GM12878 (cell line): ENCODE measurements around the gene SMPD1. TPM values are rescaled to one million over a fixed set of nuclear protein-coding genes. Genes with fewer than 3 reads are reported as not detected.

Experiments used
- ATAC-seq: fragments of 200-7000 bp; cut with Tn5 transposase; 3 replicates; pipeline ENCODE4 v1.9.1; 2020; ENCODE audit warnings: mild to moderate bottlenecking, moderate library complexity
- BruUV-seq: library from RNA; stranded (reverse); fragments of 400-500 nt; replicated peaks from 2 replicates; lab custom pipeline; 2021; lab: Mats Ljungman, UMichigan
- CTCF ChIA-PET: fragments of 300-600 bp; sonication (Branson Sonifier 250); formaldehyde crosslinking; extraction: SDS; loops from one replicate; lab custom pipeline; 2021; ENCODE audit warnings: inconsistent platforms; lab: Yijun Ruan, JAX
- POLR2A ChIA-PET: fragments of 350-600 bp; formaldehyde crosslinking; extraction: SDS; loops from one replicate; lab custom pipeline; 2021; ENCODE audit warnings: inconsistent platforms; lab: Charles Lee
- RAD21 ChIA-PET: fragments of 300-600 bp; sonication (Branson Sonifier 250); formaldehyde crosslinking; loops from one replicate; lab custom pipeline; 2023; ENCODE audit warnings: antibody characterized with exemption; ENCODE audit not compliant: unreplicated experiment; lab: Charles Lee
- SMC1A ChIA-PET: fragments of 300-600 bp; sonication (Branson Sonifier 250); formaldehyde crosslinking; loops from one replicate; lab custom pipeline; 2023; ENCODE audit not compliant: unreplicated experiment, uncharacterized antibody; lab: Charles Lee
- DNase-seq: peaks from one replicate; pipeline ENCODE4 v3.0.0-alpha.2; 2011; ENCODE audit warnings: low read depth, low spot score
- FAIRE-seq: peaks from 3 replicates; lab custom pipeline; 2011; peaks lifted over from hg19 to GRCh38; lab: Jason Lieb, UNC
- H2AFZ ChIP-seq: 2 replicates; pipeline ENCODE4 v1.6.0; 2011; ENCODE audit warnings: low read depth, low read length, control low read depth; ENCODE audit not compliant: control insufficient read depth
- H3K27ac ChIP-seq: 2 replicates; pipeline ENCODE4 v1.5.1; 2011; ENCODE audit warnings: control low read depth; ENCODE audit not compliant: control insufficient read depth, insufficient read depth
- H3K27me3 ChIP-seq, 2 experiments: replicated peaks in 1 of 2; 2 replicates each; pipeline versions ENCODE4 v1.6.0 to v1.6.1; 2011; ENCODE audit warnings: low read length in 1 of 2; ENCODE audit not compliant: control insufficient read depth in 2 of 2, insufficient read depth in 2 of 2
- H3K36me3 ChIP-seq, 2 experiments: 2 replicates each; pipeline ENCODE4 v1.5.1; 2011; ENCODE audit warnings: low read length in 1 of 2; ENCODE audit not compliant: control insufficient read depth in 2 of 2, insufficient read depth in 2 of 2
- H3K4me1 ChIP-seq: 2 replicates; pipeline ENCODE4 v1.6.1; 2011; ENCODE audit warnings: mild to moderate bottlenecking, low read length, moderate library complexity, mixed read lengths; ENCODE audit not compliant: control insufficient read depth, insufficient read depth
- H3K4me2 ChIP-seq: 2 replicates; pipeline ENCODE4 v1.6.0; 2011; ENCODE audit warnings: control low read depth; ENCODE audit not compliant: control insufficient read depth, insufficient read depth
- H3K4me3 ChIP-seq: fragments of 200-600 bp; sonication (generic); 2 replicates; pipeline ENCODE4 v1.5.1; 2016
- H3K79me2 ChIP-seq: 2 replicates; pipeline ENCODE4 v1.6.0; 2011; ENCODE audit warnings: low read length; ENCODE audit not compliant: control insufficient read depth, insufficient read depth
- H3K9ac ChIP-seq: 2 replicates; pipeline ENCODE4 v1.8.0; 2011; ENCODE audit warnings: low read length, control low read depth, mixed read lengths; ENCODE audit not compliant: control insufficient read depth, insufficient read depth
- H3K9me3 ChIP-seq: replicated peaks from 3 replicates; pipeline ENCODE4 v1.5.1; 2011; ENCODE audit warnings: mild to moderate bottlenecking, low read length; ENCODE audit not compliant: control insufficient read depth, insufficient read depth
- H4K20me1 ChIP-seq: 2 replicates; pipeline ENCODE4 v1.6.0; 2011; ENCODE audit not compliant: control insufficient read depth, insufficient read depth
- EGR1 ChIP-seq, 2 experiments: IDR thresholded peaks; 1 replicate in 1 of 2; 2 replicates in 1 of 2; pipeline ENCODE4 v1.6.1; 2011 to 2012; ENCODE audit warnings: low read depth in 2 of 2, low read length in 2 of 2, borderline replicate concordance in 1 of 2, mild to moderate bottlenecking in 1 of 2, moderate library complexity in 1 of 2
- ZNF24 ChIP-seq: fragments of 450-650 bp; IDR thresholded peaks from 2 replicates; pipeline ENCODE4 v1.6.1; 2017; ENCODE audit warnings: antibody characterized with exemption, mild to moderate bottlenecking
- WGBS: methylation state at CpG from one replicate; pipeline ENCODE4 v1.1.6; 2016; ENCODE audit warnings: low lambda C conversion rate; ENCODE audit not compliant: insufficient replicate concordance, insufficient coverage; ENCODE audit errors: missing lambda C conversion rate; 5-methylcytosine and 5-hydroxymethylcytosine counted together
- in situ Hi-C: fragments of 300-500 bp; cut with MboI; formaldehyde crosslinking; loops from 9 replicates; pipeline ENCODE4 v1.14.3; 2018; ENCODE audit warnings: mixed read lengths
- intact Hi-C: fragments of 100-400 bp; cut with micrococcal nuclease; formaldehyde crosslinking; loops from one replicate; pipeline ENCODE4 v1.14.2; 2022; ENCODE audit not compliant: unreplicated experiment
- polyA plus RNA-seq, 11 experiments: library from polyadenylated mRNA; depleted of rRNA in 4 of 11; unstranded in 6 of 11; stranded (reverse) in 5 of 11; fragments of >200 nt; fragmentation: Nextera tagmentation in 4 of 11; fragmentation: Illumina TruSeq in 1 of 11; extraction: Ambion mirVana in 4 of 11; extraction: Trizol in 1 of 11; gene quantifications; 1 replicate in 1 of 11; 2 replicates in 10 of 11; pipeline versions ENCODE4 v1.2.1 to v1.2.3, GENCODE V29; 2011 to 2016; ENCODE audit warnings: inconsistent platforms in 2 of 11, missing spikeins in 2 of 11, low read depth in 1 of 11
- total RNA-seq, 4 experiments: library from RNA; depleted of rRNA in 3 of 4; stranded (reverse); fragments of >200 nt in 3 of 4; fragmentation: Illumina TruSeq in 1 of 4; extraction: Trizol in 1 of 4; gene quantifications; 2 replicates each; pipeline versions ENCODE4 v1.2.1 to v1.2.3, GENCODE V29; 2013 to 2021
- TF ChIP-seq, protein P1 (sequence below): IDR thresholded peaks from 2 replicates; pipeline ENCODE4 v1.6.1; 2012; ENCODE audit warnings: mild to moderate bottlenecking, low read depth, low read length

SMPD1 gene
- total and polyA plus RNA-seq, 10 of the 15 experiments (the other 5 are each of a cell fraction or from before 2014, with no cell fraction given) = 1.4 to 13.7 (median 6.2) TPM

DNA sequence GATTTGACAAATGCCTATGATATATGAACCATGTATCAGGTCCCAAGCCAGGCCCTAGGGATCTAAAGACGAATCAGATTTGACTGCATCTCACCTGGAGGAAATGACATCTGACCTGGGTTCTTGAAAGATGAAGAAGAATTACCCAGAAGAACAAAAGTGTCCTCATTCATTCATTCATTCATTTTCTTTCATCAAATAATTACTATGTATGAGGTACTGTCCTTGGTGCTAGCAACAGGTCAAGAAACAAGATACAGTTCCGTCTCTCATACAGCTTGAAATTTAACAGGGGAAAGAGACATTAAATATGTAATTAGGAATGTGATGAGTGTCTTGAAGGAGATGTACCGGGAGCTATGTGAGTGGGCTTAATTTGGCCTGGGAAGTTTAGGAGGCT is 30.4 kb downstream of the SMPD1 start:
- ChIA-PET CTCF (interaction anchor here (1.1 to 3.5 kb wide), 2 partner anchors 41 to 84 kb away, joined by 3 to 13 read pairs; no protein-coding TSS in a partner anchor), RAD21 (no interaction called here)
- TF ChIP-seq, protein P1, sequence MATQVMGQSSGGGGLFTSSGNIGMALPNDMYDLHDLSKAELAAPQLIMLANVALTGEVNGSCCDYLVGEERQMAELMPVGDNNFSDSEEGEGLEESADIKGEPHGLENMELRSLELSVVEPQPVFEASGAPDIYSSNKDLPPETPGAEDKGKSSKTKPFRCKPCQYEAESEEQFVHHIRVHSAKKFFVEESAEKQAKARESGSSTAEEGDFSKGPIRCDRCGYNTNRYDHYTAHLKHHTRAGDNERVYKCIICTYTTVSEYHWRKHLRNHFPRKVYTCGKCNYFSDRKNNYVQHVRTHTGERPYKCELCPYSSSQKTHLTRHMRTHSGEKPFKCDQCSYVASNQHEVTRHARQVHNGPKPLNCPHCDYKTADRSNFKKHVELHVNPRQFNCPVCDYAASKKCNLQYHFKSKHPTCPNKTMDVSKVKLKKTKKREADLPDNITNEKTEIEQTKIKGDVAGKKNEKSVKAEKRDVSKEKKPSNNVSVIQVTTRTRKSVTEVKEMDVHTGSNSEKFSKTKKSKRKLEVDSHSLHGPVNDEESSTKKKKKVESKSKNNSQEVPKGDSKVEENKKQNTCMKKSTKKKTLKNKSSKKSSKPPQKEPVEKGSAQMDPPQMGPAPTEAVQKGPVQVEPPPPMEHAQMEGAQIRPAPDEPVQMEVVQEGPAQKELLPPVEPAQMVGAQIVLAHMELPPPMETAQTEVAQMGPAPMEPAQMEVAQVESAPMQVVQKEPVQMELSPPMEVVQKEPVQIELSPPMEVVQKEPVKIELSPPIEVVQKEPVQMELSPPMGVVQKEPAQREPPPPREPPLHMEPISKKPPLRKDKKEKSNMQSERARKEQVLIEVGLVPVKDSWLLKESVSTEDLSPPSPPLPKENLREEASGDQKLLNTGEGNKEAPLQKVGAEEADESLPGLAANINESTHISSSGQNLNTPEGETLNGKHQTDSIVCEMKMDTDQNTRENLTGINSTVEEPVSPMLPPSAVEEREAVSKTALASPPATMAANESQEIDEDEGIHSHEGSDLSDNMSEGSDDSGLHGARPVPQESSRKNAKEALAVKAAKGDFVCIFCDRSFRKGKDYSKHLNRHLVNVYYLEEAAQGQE = peak; percentile 43; the same call in 1 of the 2 replicates
- TF ChIP-seq EGR1 (IDR thresholded peaks at IDR 0.05; ENCODE audit: borderline replicate concordance in 1 of 2, low read depth in 2 of 2, low read length in 2 of 2) (no peak), ZNF24 (0 out of 2 replicates have a peak, but pooled peaks have one; percentile 33)
- TF ChIP-seq, all 136 proteins: peak for 2
- FAIRE-seq = no peak
- 84% methylated on average over 3 of the region's 3 CpGs for WGBS
- Histone ChIP-seq H3K36me3 (no peaks in the 10 kb centered on the region), H3K4me2 (no peak overlapping the region), H3K4me3 (no peak overlapping the region), H3K27ac (no peak overlapping the region), H3K4me1 (no peaks in the 10 kb centered on the region), H2AFZ (no peak overlapping the region), H3K27me3 (peaks cover 4 to 9% of the 10 kb centered on the region in 2 experiments; a peak in 3 of 4 replicates), H4K20me1 (no peaks in the 10 kb centered on the region), H3K9ac (no peak overlapping the region), H3K79me2 (no peaks in the 10 kb centered on the region), H3K9me3 (no peaks in the 10 kb centered on the region)
- in situ Hi-C loops (no loop called here), intact Hi-C loops (no loop called here)
- no peak for DNase-seq
- ChIA-PET SMC1A (interaction anchor here (0.6 kb wide), 1 partner anchor 147 kb away, joined by 3 read pairs; no protein-coding TSS in a partner anchor), POLR2A (interaction anchor here (1.1 kb wide), 1 partner anchor 49 kb away, joined by 3 read pairs; no protein-coding TSS in a partner anchor)
- ATAC-seq = no peak
- no TSS peak for BruUV-seq
